ENCODE results near the gene CLMN. TPM values are rescaled to one million over a fixed set of nuclear protein-coding genes. Genes with fewer than 3 reads are reported as not detected.

CLMN gene
- total and polyA plus RNA-seq, 10 of the 15 experiments (the other 5 are each of a cell fraction or from before 2014, with no cell fraction given): 7.8 to 49.3 (median 18.5) TPM

DNA sequence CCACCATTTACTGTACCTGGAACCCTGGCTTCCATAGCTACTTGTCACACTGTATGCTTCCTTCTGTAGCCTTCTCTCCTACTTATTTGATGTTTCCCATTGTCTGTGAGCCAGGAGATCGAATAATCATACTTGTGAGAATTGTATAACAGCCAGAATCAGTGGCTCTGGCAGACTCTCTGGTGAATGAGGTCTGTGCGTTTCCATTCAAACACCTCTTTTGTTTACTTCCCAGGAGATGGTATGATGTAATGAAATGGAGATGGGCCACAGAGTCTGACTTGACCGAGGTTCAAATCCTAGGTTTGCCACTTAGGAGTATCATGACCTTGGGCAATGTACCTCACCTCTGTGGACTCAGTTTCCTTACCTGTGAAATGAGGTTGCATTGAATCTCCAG lies 35.7 kb upstream of the CLMN start:
- H3K36me3 ChIP-seq (ENCODE audit: control insufficient read depth in 2 of 2, insufficient read depth in 2 of 2, low read length in 1 of 2): no peaks in the 10 kb centered on the region
- H3K4me3 ChIP-seq: no peak overlapping the region
- CTCF ChIA-PET: no interaction called here
- no peak overlapping the region for H3K27ac ChIP-seq (ENCODE audit: control insufficient read depth, insufficient read depth)
- intact Hi-C loops (cut with micrococcal nuclease; ENCODE audit: unreplicated experiment): no loop called here
- H3K4me2 ChIP-seq (ENCODE audit: control insufficient read depth, insufficient read depth): no peak overlapping the region
- H4K20me1 ChIP-seq (ENCODE audit: control insufficient read depth, insufficient read depth): no peaks in the 10 kb centered on the region
- WGBS (ENCODE audit: insufficient coverage, insufficient replicate concordance, low lambda C conversion rate, missing lambda C conversion rate): 35% methylated on average over 3 of the region's 3 CpGs
- BruUV-seq (replicated peaks): no TSS peak
- no peak for DNase-seq (ENCODE audit: low read depth, low spot score)
- no peaks in the 10 kb centered on the region; a peak in 1 of 4 replicates for H3K27me3 ChIP-seq (replicated peaks in 1 of 2; ENCODE audit: control insufficient read depth in 2 of 2, insufficient read depth in 2 of 2, low read length in 1 of 2)
- H2AFZ ChIP-seq (ENCODE audit: control insufficient read depth, low read depth, low read length): no peak overlapping the region
- SMC1A ChIA-PET (ENCODE audit: uncharacterized antibody, unreplicated experiment): no interaction called here
- ATAC-seq: no peak
- RAD21 ChIA-PET (ENCODE audit: unreplicated experiment): no interaction called here
- H3K4me1 ChIP-seq (ENCODE audit: control insufficient read depth, insufficient read depth, low read length): no peaks in the 10 kb centered on the region
- H3K9ac ChIP-seq (ENCODE audit: control insufficient read depth, insufficient read depth, low read length): no peak overlapping the region
- no peaks in the 10 kb centered on the region; the same call in 2 of the 3 replicates for H3K9me3 ChIP-seq (replicated peaks; ENCODE audit: control insufficient read depth, insufficient read depth, low read length)
- FAIRE-seq: no peak
- in situ Hi-C loops (cut with MboI): no loop called here
- POLR2A ChIA-PET: no interaction called here
- no peaks in the 10 kb centered on the region for H3K79me2 ChIP-seq (ENCODE audit: control insufficient read depth, insufficient read depth, low read length)
- TF ChIP-seq, protein P1, sequence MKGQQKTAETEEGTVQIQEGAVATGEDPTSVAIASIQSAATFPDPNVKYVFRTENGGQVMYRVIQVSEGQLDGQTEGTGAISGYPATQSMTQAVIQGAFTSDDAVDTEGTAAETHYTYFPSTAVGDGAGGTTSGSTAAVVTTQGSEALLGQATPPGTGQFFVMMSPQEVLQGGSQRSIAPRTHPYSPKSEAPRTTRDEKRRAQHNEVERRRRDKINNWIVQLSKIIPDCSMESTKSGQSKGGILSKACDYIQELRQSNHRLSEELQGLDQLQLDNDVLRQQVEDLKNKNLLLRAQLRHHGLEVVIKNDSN (IDR thresholded peaks at IDR 0.05; ENCODE audit: borderline replicate concordance, extremely low read length, insufficient read depth, low read depth, low read length): no peak
- TF ChIP-seq, protein P2, sequence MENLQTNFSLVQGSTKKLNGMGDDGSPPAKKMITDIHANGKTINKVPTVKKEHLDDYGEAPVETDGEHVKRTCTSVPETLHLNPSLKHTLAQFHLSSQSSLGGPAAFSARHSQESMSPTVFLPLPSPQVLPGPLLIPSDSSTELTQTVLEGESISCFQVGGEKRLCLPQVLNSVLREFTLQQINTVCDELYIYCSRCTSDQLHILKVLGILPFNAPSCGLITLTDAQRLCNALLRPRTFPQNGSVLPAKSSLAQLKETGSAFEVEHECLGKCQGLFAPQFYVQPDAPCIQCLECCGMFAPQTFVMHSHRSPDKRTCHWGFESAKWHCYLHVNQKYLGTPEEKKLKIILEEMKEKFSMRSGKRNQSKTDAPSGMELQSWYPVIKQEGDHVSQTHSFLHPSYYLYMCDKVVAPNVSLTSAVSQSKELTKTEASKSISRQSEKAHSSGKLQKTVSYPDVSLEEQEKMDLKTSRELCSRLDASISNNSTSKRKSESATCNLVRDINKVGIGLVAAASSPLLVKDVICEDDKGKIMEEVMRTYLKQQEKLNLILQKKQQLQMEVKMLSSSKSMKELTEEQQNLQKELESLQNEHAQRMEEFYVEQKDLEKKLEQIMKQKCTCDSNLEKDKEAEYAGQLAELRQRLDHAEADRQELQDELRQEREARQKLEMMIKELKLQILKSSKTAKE (IDR thresholded peaks at IDR 0.05; ENCODE audit: low read depth, poor library complexity, severe bottlenecking): no peak
- no peak for TF ChIP-seq NR2F1 (conservative IDR thresholded peaks at IDR 0.05)
- TF ChIP-seq TCF3 (IDR thresholded peaks at IDR 0.05; ENCODE audit: borderline replicate concordance, insufficient read depth, low read depth, low read length): no peak
- TF ChIP-seq PAX8 (IDR thresholded peaks at IDR 0.05): no peak
- no peak for TF ChIP-seq NFXL1 (IDR thresholded peaks at IDR 0.05; ENCODE audit: borderline replicate concordance)
- no peak for TF ChIP-seq ZSCAN29 (IDR thresholded peaks at IDR 0.05)
- no peak for TF ChIP-seq BCL11A (IDR thresholded peaks at IDR 0.05; ENCODE audit: low read depth, low read length)
- TF ChIP-seq SP1 (IDR thresholded peaks at IDR 0.05; ENCODE audit: low read depth, low read length): no peak
- no peak for TF ChIP-seq KLF5 (IDR thresholded peaks at IDR 0.05; ENCODE audit: partially characterized antibody)
- no peak for TF ChIP-seq CREB1 (IDR thresholded peaks at IDR 0.05; ENCODE audit: low read depth)
- TF ChIP-seq EZH2 (IDR thresholded peaks at IDR 0.05; ENCODE audit: borderline replicate concordance, control insufficient read depth, low read depth, low read length): no peak
- TF ChIP-seq, protein P3, sequence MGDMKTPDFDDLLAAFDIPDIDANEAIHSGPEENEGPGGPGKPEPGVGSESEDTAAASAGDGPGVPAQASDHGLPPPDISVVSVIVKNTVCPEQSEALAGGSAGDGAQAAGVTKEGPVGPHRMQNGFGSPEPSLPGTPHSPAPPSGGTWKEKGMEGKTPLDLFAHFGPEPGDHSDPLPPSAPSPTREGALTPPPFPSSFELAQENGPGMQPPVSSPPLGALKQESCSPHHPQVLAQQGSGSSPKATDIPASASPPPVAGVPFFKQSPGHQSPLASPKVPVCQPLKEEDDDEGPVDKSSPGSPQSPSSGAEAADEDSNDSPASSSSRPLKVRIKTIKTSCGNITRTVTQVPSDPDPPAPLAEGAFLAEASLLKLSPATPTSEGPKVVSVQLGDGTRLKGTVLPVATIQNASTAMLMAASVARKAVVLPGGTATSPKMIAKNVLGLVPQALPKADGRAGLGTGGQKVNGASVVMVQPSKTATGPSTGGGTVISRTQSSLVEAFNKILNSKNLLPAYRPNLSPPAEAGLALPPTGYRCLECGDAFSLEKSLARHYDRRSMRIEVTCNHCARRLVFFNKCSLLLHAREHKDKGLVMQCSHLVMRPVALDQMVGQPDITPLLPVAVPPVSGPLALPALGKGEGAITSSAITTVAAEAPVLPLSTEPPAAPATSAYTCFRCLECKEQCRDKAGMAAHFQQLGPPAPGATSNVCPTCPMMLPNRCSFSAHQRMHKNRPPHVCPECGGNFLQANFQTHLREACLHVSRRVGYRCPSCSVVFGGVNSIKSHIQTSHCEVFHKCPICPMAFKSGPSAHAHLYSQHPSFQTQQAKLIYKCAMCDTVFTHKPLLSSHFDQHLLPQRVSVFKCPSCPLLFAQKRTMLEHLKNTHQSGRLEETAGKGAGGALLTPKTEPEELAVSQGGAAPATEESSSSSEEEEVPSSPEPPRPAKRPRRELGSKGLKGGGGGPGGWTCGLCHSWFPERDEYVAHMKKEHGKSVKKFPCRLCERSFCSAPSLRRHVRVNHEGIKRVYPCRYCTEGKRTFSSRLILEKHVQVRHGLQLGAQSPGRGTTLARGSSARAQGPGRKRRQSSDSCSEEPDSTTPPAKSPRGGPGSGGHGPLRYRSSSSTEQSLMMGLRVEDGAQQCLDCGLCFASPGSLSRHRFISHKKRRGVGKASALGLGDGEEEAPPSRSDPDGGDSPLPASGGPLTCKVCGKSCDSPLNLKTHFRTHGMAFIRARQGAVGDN (IDR thresholded peaks at IDR 0.05): no peak
- TF ChIP-seq, protein P4, sequence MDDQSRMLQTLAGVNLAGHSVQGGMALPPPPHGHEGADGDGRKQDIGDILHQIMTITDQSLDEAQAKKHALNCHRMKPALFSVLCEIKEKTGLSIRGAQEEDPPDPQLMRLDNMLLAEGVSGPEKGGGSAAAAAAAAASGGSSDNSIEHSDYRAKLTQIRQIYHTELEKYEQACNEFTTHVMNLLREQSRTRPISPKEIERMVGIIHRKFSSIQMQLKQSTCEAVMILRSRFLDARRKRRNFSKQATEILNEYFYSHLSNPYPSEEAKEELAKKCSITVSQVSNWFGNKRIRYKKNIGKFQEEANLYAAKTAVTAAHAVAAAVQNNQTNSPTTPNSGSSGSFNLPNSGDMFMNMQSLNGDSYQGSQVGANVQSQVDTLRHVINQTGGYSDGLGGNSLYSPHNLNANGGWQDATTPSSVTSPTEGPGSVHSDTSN (IDR thresholded peaks at IDR 0.05; ENCODE audit: insufficient replicate concordance, low read depth, low read length): no peak
- no peak for TF ChIP-seq SRF (IDR thresholded peaks at IDR 0.05; ENCODE audit: low read depth in 2 of 2, low read length in 2 of 2)
- TF ChIP-seq BMI1 (IDR thresholded peaks at IDR 0.05; ENCODE audit: borderline replicate concordance): no peak
- no peak for TF ChIP-seq STAT1 (conservative IDR thresholded peaks at IDR 0.05)
- no peak for TF ChIP-seq BACH1 (IDR thresholded peaks at IDR 0.05; ENCODE audit: borderline replicate concordance)

Data from GM12878 (cell line).